Skeletal muscle tissue (tissue), 4 donors: ENCODE data around the gene HASPIN. TPM values are rescaled to one million over a fixed set of nuclear protein-coding genes. Genes with fewer than 3 reads are reported as not detected.

ENCODE experiments used
- H3K27ac ChIP-seq: one replicate; pipeline ENCODE4 v1.7.0; 2013; ENCODE audit warnings: mild to moderate bottlenecking, low read depth, low read length, inconsistent platforms
- H3K27me3 ChIP-seq, 3 donors: one replicate each; pipeline ENCODE4 v1.7.0; 2013; ENCODE audit warnings: low read length in 3 of 3; ENCODE audit not compliant: control insufficient read depth in 3 of 3, insufficient read depth in 3 of 3
- H3K36me3 ChIP-seq, 3 donors: one replicate each; pipeline ENCODE4 v1.7.0; 2013; ENCODE audit warnings: low read length in 3 of 3; ENCODE audit not compliant: control insufficient read depth in 3 of 3, insufficient read depth in 3 of 3
- H3K4me1 ChIP-seq, 3 donors: one replicate each; pipeline ENCODE4 v1.7.0; 2013; ENCODE audit warnings: low read length in 3 of 3, mild to moderate bottlenecking in 3 of 3; ENCODE audit not compliant: control insufficient read depth in 3 of 3, insufficient read depth in 3 of 3
- H3K4me3 ChIP-seq, 3 donors: one replicate each; pipeline ENCODE4 v1.7.0; 2013; ENCODE audit warnings: low read length in 3 of 3
- H3K9ac ChIP-seq, 3 donors: one replicate each; pipeline ENCODE4 v1.7.0; 2013; ENCODE audit warnings: low read length in 3 of 3, mild to moderate bottlenecking in 3 of 3, moderate library complexity in 2 of 3, low read depth in 1 of 3
- H3K9me3 ChIP-seq, 3 donors: one replicate each; pipeline ENCODE4 v1.7.0; 2013; ENCODE audit warnings: low read length in 3 of 3; ENCODE audit not compliant: control insufficient read depth in 3 of 3
- total RNA-seq: library from RNA; depleted of rRNA; stranded (reverse); fragments of >200 nt; gene quantifications from one replicate; pipeline ENCODE4 v1.2.3, GENCODE V29; 2014
- donor health status: Osteomylitis.

HASPIN gene
- total RNA-seq, 1 donor from 2014 or later: 2.6 TPM

DNA sequence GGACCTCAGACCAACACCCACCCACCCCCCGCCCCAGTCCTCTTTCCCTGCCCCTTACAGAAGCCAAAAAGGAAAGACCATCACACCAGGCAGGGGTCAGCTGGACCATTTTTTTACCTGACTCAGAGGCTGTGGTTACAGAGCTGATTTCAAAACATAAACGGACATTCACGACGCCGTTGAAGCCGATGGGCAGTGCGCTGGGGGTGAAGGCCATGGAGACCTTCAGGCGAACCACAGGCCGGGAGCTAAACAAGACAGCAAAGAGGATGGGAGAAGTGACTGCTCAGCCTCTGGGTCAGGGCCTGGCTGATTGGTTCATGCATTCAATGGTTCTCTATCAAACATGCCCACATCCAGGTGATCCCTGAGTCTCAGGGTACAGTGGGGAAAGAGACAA is 24.1 kb downstream of the HASPIN start:
- peaks cover 0 to 12% (median 12%) of the 10 kb centered on the region in 3 donors for H3K27me3 ChIP-seq
- no peak overlapping the region for H3K9ac ChIP-seq
- no peak overlapping the region for H3K27ac ChIP-seq
- H3K4me1 ChIP-seq: no peaks in the 10 kb centered on the region
- no peaks in the 10 kb centered on the region for H3K9me3 ChIP-seq
- H3K36me3 ChIP-seq: no peaks in the 10 kb centered on the region
- no peak overlapping the region for H3K4me3 ChIP-seq

GRCh38 chr17:3748576-3748975 is 24.9 kb downstream of the HASPIN start:
- H3K27ac ChIP-seq: no peak overlapping the region
- H3K4me3 ChIP-seq: no peak overlapping the region
- H3K36me3 ChIP-seq: no peaks in the 10 kb centered on the region
- no peaks in the 10 kb centered on the region for H3K9me3 ChIP-seq
- no peaks in the 10 kb centered on the region for H3K4me1 ChIP-seq
- H3K27me3 ChIP-seq: peaks cover 0 to 18% (median 12%) of the 10 kb centered on the region in 3 donors
- H3K9ac ChIP-seq: no peak overlapping the region

- peaks cover 0 to 18% (median 12%) of the 10 kb centered on the region in 3 donors for H3K27me3 ChIP-seq
- H3K4me1 ChIP-seq: no peaks in the 10 kb centered on the region
- no peaks in the 10 kb centered on the region for H3K9me3 ChIP-seq
- no peak overlapping the region for H3K4me3 ChIP-seq
- no peak overlapping the region for H3K27ac ChIP-seq
- no peaks in the 10 kb centered on the region for H3K36me3 ChIP-seq
- H3K9ac ChIP-seq: no peak overlapping the region
Observed at GRCh38 chr17:3750296-3750695, 26.6 kb downstream of the HASPIN start.

- H3K9ac ChIP-seq: no peak overlapping the region
- no peak overlapping the region for H3K27ac ChIP-seq
- no peaks in the 10 kb centered on the region for H3K4me1 ChIP-seq
- peaks cover 0 to 22% (median 10%) of the 10 kb centered on the region in 3 donors for H3K27me3 ChIP-seq
- H3K9me3 ChIP-seq: no peaks in the 10 kb centered on the region
- H3K4me3 ChIP-seq: no peak overlapping the region
- H3K36me3 ChIP-seq: no peaks in the 10 kb centered on the region
Observed at GRCh38 chr17:3750926-3751325, 27.2 kb downstream of the HASPIN start.

- Histone ChIP-seq H3K36me3 (no peaks in the 10 kb centered on the region), H3K27me3 (peaks cover 0 to 22% (median 10%) of the 10 kb centered on the region in 3 donors)
Observed at GRCh38 chr17:3751836-3752235, 28.1 kb downstream of the HASPIN start.

DNA sequence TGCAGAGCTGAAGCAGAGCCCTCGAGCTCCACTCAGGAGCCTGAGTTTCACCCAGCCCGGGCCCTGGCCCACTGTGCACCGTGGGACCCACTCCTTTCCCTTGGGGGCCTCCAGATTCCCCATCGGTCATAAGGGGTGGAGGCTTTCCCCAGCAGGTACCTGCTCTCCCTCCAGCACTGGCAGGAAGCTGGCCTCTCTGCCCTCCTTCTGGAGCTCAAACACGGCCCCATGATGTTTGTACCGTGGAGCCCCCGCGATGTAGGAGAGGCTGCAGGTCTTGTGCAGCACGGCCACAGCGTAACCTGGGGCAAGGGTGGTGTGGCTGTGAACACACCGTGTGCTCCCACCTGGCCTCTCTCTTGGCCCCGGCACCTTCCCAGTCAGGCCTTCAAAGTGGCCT is 29.9 kb downstream of the HASPIN start:
- H3K4me3 ChIP-seq: no peak overlapping the region
- H3K27me3 ChIP-seq: peaks cover 0 to 20% (median 10%) of the 10 kb centered on the region in 3 donors
- H3K9me3 ChIP-seq: no peaks in the 10 kb centered on the region
- no peaks in the 10 kb centered on the region for H3K4me1 ChIP-seq
- H3K27ac ChIP-seq: no peak overlapping the region
- H3K9ac ChIP-seq: no peak overlapping the region
- no peaks in the 10 kb centered on the region for H3K36me3 ChIP-seq

More at GRCh38 chr17:3751836-3752235, 28.1 kb downstream of the HASPIN start:
- H3K4me3 ChIP-seq: no peak overlapping the region
- H3K4me1 ChIP-seq: no peaks in the 10 kb centered on the region
- H3K9ac ChIP-seq: no peak overlapping the region
- no peak overlapping the region for H3K27ac ChIP-seq
- H3K9me3 ChIP-seq: no peaks in the 10 kb centered on the region

GRCh38 chr17:3754066-3754457 is 30.4 kb downstream of the HASPIN start:
- Histone ChIP-seq H3K4me1 (no peaks in the 10 kb centered on the region), H3K27me3 (peaks cover 0 to 16% (median 10%) of the 10 kb centered on the region in 3 donors), H3K9me3 (no peaks in the 10 kb centered on the region), H3K27ac (no peak overlapping the region), H3K9ac (no peak overlapping the region), H3K4me3 (no peak overlapping the region), H3K36me3 (no peaks in the 10 kb centered on the region)

- Histone ChIP-seq H3K9me3 (peaks cover 0 to 2% (median 2%) of the 10 kb centered on the region in 3 donors), H3K4me1 (no peaks in the 10 kb centered on the region), H3K36me3 (no peaks in the 10 kb centered on the region), H3K4me3 (no peak overlapping the region), H3K27me3 (peaks cover 0 to 16% (median 10%) of the 10 kb centered on the region in 3 donors), H3K9ac (no peak overlapping the region), H3K27ac (no peak overlapping the region)
Observed at GRCh38 chr17:3754458-3755334, 31.0 kb downstream of the HASPIN start.

GRCh38 chr17:3755335-3756030 is 31.8 kb downstream of the HASPIN start:
- H3K27me3 ChIP-seq: peaks cover 0 to 16% (median 3%) of the 10 kb centered on the region in 3 donors
- H3K9me3 ChIP-seq: peaks cover 2 to 4% (median 2%) of the 10 kb centered on the region in 3 donors
- H3K9ac ChIP-seq: no peak overlapping the region
- H3K4me3 ChIP-seq: no peak overlapping the region
- no peak overlapping the region for H3K27ac ChIP-seq
- no peaks in the 10 kb centered on the region for H3K4me1 ChIP-seq
- H3K36me3 ChIP-seq: no peaks in the 10 kb centered on the region
